Prostate gland (tissue), 2 donors: ENCODE data around the gene CLASRP. TPM values are rescaled to one million over a fixed set of nuclear protein-coding genes. Genes with fewer than 3 reads are reported as not detected.

Source experiments
- DNase-seq: peaks from one replicate; pipeline ENCODE4 v3.0.0-alpha.2; 2019; ENCODE audit warnings: low spot score
- H3K27ac ChIP-seq, 2 donors: fragments of 200-600 bp; sonication (generic); 2 replicates each; pipeline ENCODE4 v1.5.1; 2017 to 2019
- H3K27me3 ChIP-seq: fragments of 200-600 bp; sonication (generic); replicated peaks from 2 replicates; pipeline ENCODE4 v1.5.1; 2019; ENCODE audit not compliant: insufficient read depth
- H3K36me3 ChIP-seq, 2 donors: fragments of 200-600 bp; sonication (generic); 1 replicate in 1 of 2; 2 replicates in 1 of 2; pipeline versions ENCODE4 v1.5.1 to v1.8.1; 2017 to 2019
- H3K4me1 ChIP-seq: fragments of 200-600 bp; sonication (generic); replicated peaks from 2 replicates; pipeline ENCODE4 v1.5.1; 2019
- H3K4me3 ChIP-seq, 2 donors: fragments of 200-600 bp; sonication (generic); 2 replicates each; pipeline ENCODE4 v1.5.1; 2017 to 2019
- H3K9me3 ChIP-seq: fragments of 200-600 bp; sonication (generic); 2 replicates; pipeline ENCODE4 v1.5.1; 2017
- CTCF ChIP-seq, 4 experiments: fragments of 200-600 bp in 2 of 4; fragments of 450-650 bp in 2 of 4; sonication (generic) in 2 of 4; IDR thresholded peaks; 1 replicate in 3 of 4; 2 replicates in 1 of 4; pipeline ENCODE4 v1.5.1; 2016 to 2019; ENCODE audit warnings: antibody characterized with exemption in 4 of 4, mild to moderate bottlenecking in 2 of 4, moderate library complexity in 2 of 4
- POLR2A ChIP-seq: fragments of 450-650 bp; IDR thresholded peaks from one replicate; pipeline ENCODE4 v1.6.1; 2016; ENCODE audit warnings: antibody characterized with exemption, mild to moderate bottlenecking
- POLR2AphosphoS5 ChIP-seq: sonication (generic); formaldehyde crosslinking; IDR thresholded peaks from one replicate; pipeline ENCODE4 v1.6.1; 2017; ENCODE audit warnings: antibody characterized with exemption
- WGBS: methylation state at CpG from one replicate; pipeline ENCODE4 v1.1.5; 2018; 5-methylcytosine and 5-hydroxymethylcytosine counted together
- intact Hi-C: fragments of 100-400 bp; cut with DNase I; formaldehyde crosslinking; loops from one replicate; pipeline ENCODE4 v1.14.2; 2022
- total RNA-seq, 2 donors: library from RNA; depleted of rRNA; stranded (reverse); fragments of >200 nt; gene quantifications; one replicate each; pipeline ENCODE4 v1.1.0, GENCODE V29; 2016

CLASRP gene
- total RNA-seq, 2 donors from 2014 or later: 97.8 to 162 TPM

- 95% methylated on average over 41 of the region's 42 CpGs for WGBS
- Histone ChIP-seq H3K4me1 (no peaks in the 10 kb centered on the region), H3K27me3 (no peaks in the 10 kb centered on the region), H3K9me3 (no peaks in the 10 kb centered on the region), H3K4me3 (no peak overlapping the region), H3K27ac (no peak overlapping the region), H3K36me3 (no peaks in the 10 kb centered on the region)
- intact Hi-C loops: no loop called here
- no peak for TF ChIP-seq CTCF (IDR thresholded peaks at IDR 0.05)
- no peak for TF ChIP-seq POLR2A
- TF ChIP-seq POLR2AphosphoS5: no peak
- no peak for DNase-seq
Measured at GRCh38 chr19:45011959-45012358, 26.9 kb upstream of the CLASRP start.

- no peak for TF ChIP-seq POLR2A
- TF ChIP-seq POLR2AphosphoS5: peak; percentile 84
- peak; percentile 27 to 86 (median 84) for TF ChIP-seq CTCF (IDR thresholded peaks at IDR 0.05)
- WGBS: 51% methylated on average over 13 of the region's 13 CpGs
- no peak overlapping the region for H3K27ac ChIP-seq
Measured at GRCh38 chr19:45016388-45017314, 22.2 kb upstream of the CLASRP start.

GRCh38 chr19:45019187-45019586, 19.7 kb upstream of the CLASRP start:
- H3K9me3 ChIP-seq: no peaks in the 10 kb centered on the region
- no peak for DNase-seq
- H3K4me1 ChIP-seq: no peaks in the 10 kb centered on the region
- H3K4me3 ChIP-seq: no peak overlapping the region
- no peaks in the 10 kb centered on the region for H3K27me3 ChIP-seq
- no peak overlapping the region for H3K27ac ChIP-seq
- no peak for TF ChIP-seq CTCF (IDR thresholded peaks at IDR 0.05)
- TF ChIP-seq POLR2AphosphoS5: no peak
- no peak for TF ChIP-seq POLR2A
- H3K36me3 ChIP-seq: no peaks in the 10 kb centered on the region
- WGBS: 93% methylated on average over 2 of the region's 2 CpGs
- intact Hi-C loops: no loop called here

More at GRCh38 chr19:45016388-45017314, 22.2 kb upstream of the CLASRP start:
- H3K4me1 ChIP-seq: no peaks in the 10 kb centered on the region
- intact Hi-C loops: no loop called here
- H3K27me3 ChIP-seq: no peaks in the 10 kb centered on the region
- H3K4me3 ChIP-seq: no peak overlapping the region
- H3K9me3 ChIP-seq: no peaks in the 10 kb centered on the region
- no peaks in the 10 kb centered on the region for H3K36me3 ChIP-seq
- DNase-seq: peak; percentile 79

GRCh38 chr19:45020071-45020470, 18.8 kb upstream of the CLASRP start:
- intact Hi-C loops: no loop called here

More at GRCh38 chr19:45020071-45020470, 18.8 kb upstream of the CLASRP start:
- Histone ChIP-seq H3K27ac (no peak overlapping the region), H3K9me3 (no peaks in the 10 kb centered on the region), H3K4me3 (no peak overlapping the region), H3K27me3 (no peaks in the 10 kb centered on the region), H3K4me1 (no peaks in the 10 kb centered on the region), H3K36me3 (no peaks in the 10 kb centered on the region)
- 86% methylated on average over 3 of the region's 3 CpGs for WGBS
- TF ChIP-seq POLR2AphosphoS5 (no peak), POLR2A (no peak), CTCF (IDR thresholded peaks at IDR 0.05) (no peak)
- DNase-seq: no peak
